ENCODE data around the gene CDH24. TPM values are rescaled to one million over a fixed set of nuclear protein-coding genes. Genes with fewer than 3 reads are reported as not detected.
A peak's percentile ranks its signal among the peaks of the same experiment; 100 is the strongest.

Gene CDH24
- total and polyA plus RNA-seq, 2 donors (not counting 3 experiments of a cell fraction or from before 2014, with no cell fraction given): 21.7 to 52.9 TPM

- no peak for FAIRE-seq
- H3K4me2 ChIP-seq (ENCODE audit: insufficient read depth, low read length): no peak overlapping the region
- CTCF ChIA-PET: interaction anchor here (0.6 to 3.2 kb wide), 18 partner anchors 9 to 172 kb away, joined by 3 to 21 read pairs (median 6); partner anchors contain the start of genes ACIN1, C14orf119 and CDH24
- H3K27me3 ChIP-seq (ENCODE audit: control insufficient read depth in 2 of 2, insufficient read depth in 2 of 2, low read length in 2 of 2): no peaks in the 10 kb centered on the region
- peak overlapping the region; percentile 92 for H3K9ac ChIP-seq (replicated peaks; ENCODE audit: extremely low read depth, insufficient read depth, low read length)
- dilution Hi-C loops (cut with MboI; ENCODE audit: extremely low pct_ligation_motif_present, low sequenced_read_pairs): no loop called here
- DNase-seq (ENCODE audit: low read depth, low spot score): no peak
- POLR2A ChIA-PET: interaction anchor here (0.5 to 1.5 kb wide), 8 partner anchors 8 to 116 kb away, joined by 3 to 12 read pairs (median 3); partner anchors contain the start of genes ACIN1 and C14orf119
- H3K4me1 ChIP-seq (ENCODE audit: control insufficient read depth, extremely low read depth, insufficient read depth, low read length): peaks cover 26% of the 10 kb centered on the region
- TF ChIP-seq FOS (IDR thresholded peaks at IDR 0.05; ENCODE audit: borderline replicate concordance, insufficient read depth, low read length) (no peak), JUN (IDR thresholded peaks at IDR 0.05; ENCODE audit: borderline replicate concordance, insufficient read depth, insufficient read length, low read depth) (no peak), MAX (IDR thresholded peaks at IDR 0.05; ENCODE audit: insufficient read depth, insufficient read length) (peak; percentile 25)
- no peak overlapping the region for H3K27ac ChIP-seq (ENCODE audit: insufficient read depth, low read depth, low read length)
- BruUV-seq (replicated peaks): no TSS peak
- no peaks in the 10 kb centered on the region for H3K9me1 ChIP-seq (replicated peaks; ENCODE audit: control insufficient read depth, extremely low read depth, insufficient read depth, low read length)
- no peak overlapping the region for H3K4me3 ChIP-seq (replicated peaks in 1 of 3; ENCODE audit: insufficient read depth in 1 of 3, low read depth in 1 of 3, low read length in 3 of 3)
- peaks cover 4% of the 10 kb centered on the region for H4K20me1 ChIP-seq (replicated peaks; ENCODE audit: control insufficient read depth, extremely low read depth, insufficient read depth, low read length)
- intact Hi-C loops (cut with micrococcal nuclease): no loop called here
- peaks cover 46% of the 10 kb centered on the region for H3K79me2 ChIP-seq (ENCODE audit: control insufficient read depth, insufficient read depth, low read length)
- H3K9me3 ChIP-seq (replicated peaks; ENCODE audit: control insufficient read depth, insufficient read depth, low read length): no peaks in the 10 kb centered on the region
- H3K36me3 ChIP-seq (ENCODE audit: control insufficient read depth in 2 of 2, extremely low read depth in 1 of 2, insufficient read depth in 2 of 2, low read length in 2 of 2): peaks cover 31 to 32% of the 10 kb centered on the region in 2 experiments
- H2AFZ ChIP-seq (ENCODE audit: low read depth, low read length): no peak overlapping the region
Observed at GRCh38 chr14:23071921-23072539, 14.7 kb upstream of the CDH24 start.

- H3K36me3 ChIP-seq (ENCODE audit: control insufficient read depth in 2 of 2, extremely low read depth in 1 of 2, insufficient read depth in 2 of 2, low read length in 2 of 2): peaks cover 28 to 31% of the 10 kb centered on the region in 2 experiments
- H2AFZ ChIP-seq (ENCODE audit: low read depth, low read length): no peak overlapping the region
- FAIRE-seq: peak; percentile 99
Observed at GRCh38 chr14:23071244-23071920, 14.1 kb upstream of the CDH24 start.

More at GRCh38 chr14:23071244-23071920, 14.1 kb upstream of the CDH24 start:
- POLR2A ChIA-PET: interaction anchor here (0.5 to 1.5 kb wide), 8 partner anchors 9 to 115 kb away, joined by 3 to 12 read pairs (median 3); partner anchors contain the start of genes ACIN1 and C14orf119
- Histone ChIP-seq H3K4me3 (replicated peaks in 1 of 3; ENCODE audit: insufficient read depth in 1 of 3, low read depth in 1 of 3, low read length in 3 of 3) (peak overlapping the region; percentile 49 to 94 (median 88)), H3K4me1 (ENCODE audit: control insufficient read depth, extremely low read depth, insufficient read depth, low read length) (peaks cover 26% of the 10 kb centered on the region), H3K9me3 (replicated peaks; ENCODE audit: control insufficient read depth, insufficient read depth, low read length) (no peaks in the 10 kb centered on the region), H3K27ac (ENCODE audit: insufficient read depth, low read depth, low read length) (peak overlapping the region; percentile 79), H3K4me2 (ENCODE audit: insufficient read depth, low read length) (peak overlapping the region; percentile 95), H4K20me1 (replicated peaks; ENCODE audit: control insufficient read depth, extremely low read depth, insufficient read depth, low read length) (peaks cover 4% of the 10 kb centered on the region), H3K9ac (replicated peaks; ENCODE audit: extremely low read depth, insufficient read depth, low read length) (peak overlapping the region; percentile 92), H3K27me3 (ENCODE audit: control insufficient read depth in 2 of 2, insufficient read depth in 2 of 2, low read length in 2 of 2) (no peaks in the 10 kb centered on the region), H3K9me1 (replicated peaks; ENCODE audit: control insufficient read depth, extremely low read depth, insufficient read depth, low read length) (no peaks in the 10 kb centered on the region), H3K79me2 (ENCODE audit: control insufficient read depth, insufficient read depth, low read length) (peaks cover 49% of the 10 kb centered on the region)
- CTCF ChIA-PET: interaction anchor here (0.6 to 3.2 kb wide), 20 partner anchors 9 to 171 kb away, joined by 3 to 21 read pairs (median 5); partner anchors contain the start of genes ACIN1, C14orf119 and CDH24
- DNase-seq (ENCODE audit: low read depth, low spot score): peak; percentile 93
- dilution Hi-C loops (cut with MboI; ENCODE audit: extremely low pct_ligation_motif_present, low sequenced_read_pairs) (no loop called here), intact Hi-C loops (cut with micrococcal nuclease) (no loop called here)
- BruUV-seq (replicated peaks): no TSS peak
- TF ChIP-seq JUN (IDR thresholded peaks at IDR 0.05; ENCODE audit: borderline replicate concordance, insufficient read depth, insufficient read length, low read depth): no peak
- TF ChIP-seq MYC (IDR thresholded peaks at IDR 0.05; ENCODE audit: low read depth, low read length): no peak
- peak; percentile 86 for TF ChIP-seq POLR2AphosphoS5 (IDR thresholded peaks at IDR 0.05; ENCODE audit: insufficient read depth, low read depth, low read length)
- peak; percentile 96 for TF ChIP-seq POLR2A (IDR thresholded peaks at IDR 0.05; ENCODE audit: low read depth, low read length)
